Neural cell (in vitro differentiated cells): ENCODE data around the gene MSH3. TPM values are rescaled to one million over a fixed set of nuclear protein-coding genes. Genes with fewer than 3 reads are reported as not detected.

Experiments used
- H2AFZ ChIP-seq: fragments of 200-600, 300-800 bp; sonication (generic), shearing (Covaris generic); 2 replicates; pipeline ENCODE4 v1.6.0; 2014; ENCODE audit warnings: low read depth, mild to moderate bottlenecking, antibody characterized with exemption, low read length, moderate library complexity
- H3F3A ChIP-seq: fragments of 200-600 bp; shearing (Covaris generic); 2 replicates; pipeline ENCODE4 v1.6.1; 2016; ENCODE audit warnings: mild to moderate bottlenecking, moderate library complexity, mixed read lengths, antibody characterized with exemption, low read length; ENCODE audit not compliant: insufficient read depth, poor library complexity, severe bottlenecking
- H3K27ac ChIP-seq: fragments of 200-600, 300-800 bp; sonication (generic), shearing (Covaris generic); 2 replicates; pipeline ENCODE4 v1.5.1; 2014; ENCODE audit warnings: mild to moderate bottlenecking, low read length, moderate library complexity
- H3K27me3 ChIP-seq: fragments of 300-800, 200-600 bp; sonication (generic), shearing (Covaris generic); 2 replicates; pipeline ENCODE4 v1.6.0; 2014; ENCODE audit warnings: mild to moderate bottlenecking, low read depth, low read length, moderate library complexity; ENCODE audit not compliant: insufficient read depth
- H3K36me3 ChIP-seq: fragments of 300-800, 200-600 bp; sonication (generic), shearing (Covaris generic); 2 replicates; pipeline ENCODE4 v1.5.1; 2014; ENCODE audit warnings: mild to moderate bottlenecking, antibody characterized with exemption, low read length, moderate library complexity; ENCODE audit not compliant: insufficient read depth
- H3K4me2 ChIP-seq: fragments of 300-800, 200-600 bp; sonication (generic), shearing (Covaris generic); 2 replicates; pipeline ENCODE4 v1.6.0; 2014; ENCODE audit warnings: mild to moderate bottlenecking, low read length
- H3K4me3 ChIP-seq: fragments of 300-800, 200-600 bp; sonication (generic), shearing (Covaris generic); 2 replicates; pipeline ENCODE4 v1.5.1; 2014; ENCODE audit warnings: mild to moderate bottlenecking, low read length, moderate library complexity
- H3K79me2 ChIP-seq: fragments of 200-600 bp; shearing (Covaris generic); replicated peaks from 2 replicates; pipeline ENCODE4 v1.6.0; 2014; ENCODE audit warnings: mild to moderate bottlenecking, low read length, moderate library complexity; ENCODE audit not compliant: insufficient read depth
- H3K9ac ChIP-seq: fragments of 300-800, 200-600 bp; sonication (generic), shearing (Covaris generic); 2 replicates; pipeline ENCODE4 v1.6.1; 2016; ENCODE audit warnings: mild to moderate bottlenecking, low read length, mixed read lengths
- H3K9me2 ChIP-seq: fragments of 200-600 bp; shearing (Covaris generic); 2 replicates; pipeline ENCODE4 v1.6.1; 2016; ENCODE audit warnings: mild to moderate bottlenecking, low read length, mixed read lengths; ENCODE audit not compliant: insufficient read depth
- H3K9me3 ChIP-seq: fragments of 200-600, 300-800 bp; sonication (generic), shearing (Covaris generic); 2 replicates; pipeline ENCODE4 v1.6.1; 2016; ENCODE audit warnings: mild to moderate bottlenecking, mixed run types, low read length, moderate library complexity, mixed read lengths
- H4K20me1 ChIP-seq: fragments of 200-600 bp; shearing (Covaris generic); 2 replicates; pipeline ENCODE4 v1.6.1; 2016; ENCODE audit warnings: mild to moderate bottlenecking, mixed run types; ENCODE audit not compliant: insufficient read depth
- CTCF ChIP-seq: fragments of 450-650 bp; IDR thresholded peaks from 2 replicates; pipeline ENCODE4 v1.5.1; 2014; ENCODE audit warnings: antibody characterized with exemption, mild to moderate bottlenecking, moderate library complexity; ENCODE audit not compliant: poor library complexity, severe bottlenecking
- EP300 ChIP-seq: fragments of 450-650 bp; conservative IDR thresholded peaks from 2 replicates; pipeline ENCODE4 v1.6.1; 2014; ENCODE audit warnings: antibody characterized with exemption, mild to moderate bottlenecking, moderate library complexity; ENCODE audit not compliant: poor library complexity, severe bottlenecking
- EZH2 ChIP-seq: fragments of 200-600, 300-800 bp; shearing (Covaris generic), sonication (generic); IDR thresholded peaks from 2 replicates; pipeline ENCODE4 v1.6.1; 2014; ENCODE audit warnings: antibody characterized with exemption, low read length, borderline replicate concordance, mild to moderate bottlenecking; ENCODE audit not compliant: insufficient read depth, poor library complexity, severe bottlenecking
- MXI1 ChIP-seq: fragments of 450-650 bp; conservative IDR thresholded peaks from 2 replicates; pipeline ENCODE4 v1.6.1; 2014; ENCODE audit warnings: antibody characterized with exemption, mild to moderate bottlenecking; ENCODE audit not compliant: poor library complexity, severe bottlenecking
- POLR2AphosphoS5 ChIP-seq: IDR thresholded peaks from 2 replicates; pipeline ENCODE4 v1.6.1; 2012
- RAD21 ChIP-seq: fragments of 450-650 bp; conservative IDR thresholded peaks from 2 replicates; pipeline ENCODE4 v1.6.1; 2014; ENCODE audit warnings: antibody characterized with exemption, mild to moderate bottlenecking, moderate library complexity
- REST ChIP-seq: IDR thresholded peaks from 2 replicates; pipeline ENCODE4 v1.6.1; 2012; ENCODE audit warnings: borderline replicate concordance
- SMC3 ChIP-seq: fragments of 450-650 bp; conservative IDR thresholded peaks from 2 replicates; pipeline ENCODE4 v1.6.1; 2014; ENCODE audit warnings: antibody characterized with exemption, mild to moderate bottlenecking, moderate library complexity; ENCODE audit not compliant: poor library complexity
- TAF1 ChIP-seq: IDR thresholded peaks from 2 replicates; pipeline ENCODE4 v1.6.1; 2012; ENCODE audit warnings: low read depth
- polyA plus RNA-seq: library from polyadenylated mRNA; depleted of rRNA; stranded (reverse); fragments of >200 nt; gene quantifications from 2 replicates; pipeline ENCODE4 v1.2.3, GENCODE V29; 2014

Gene MSH3
- polyA plus RNA-seq, 1 donor from 2014 or later, result 9.8 TPM

GRCh38 chr5:80668016-80668969, 13.8 kb downstream of the MSH3 start:
- H3K4me3 ChIP-seq, result no peak overlapping the region

More at GRCh38 chr5:80668016-80668969, 13.8 kb downstream of the MSH3 start:
- Histone ChIP-seq H3K9ac (no peak overlapping the region), H4K20me1 (no peaks in the 10 kb centered on the region), H3F3A (no peaks in the 10 kb centered on the region), H3K4me2 (no peak overlapping the region), H3K9me3 (no peaks in the 10 kb centered on the region), H2AFZ (no peak overlapping the region), H3K27me3 (no peaks in the 10 kb centered on the region), H3K36me3 (no peaks in the 10 kb centered on the region), H3K9me2 (no peaks in the 10 kb centered on the region), H3K79me2 (no peaks in the 10 kb centered on the region), H3K27ac (no peak overlapping the region)
- TF ChIP-seq REST (no peak), SMC3 (no peak), RAD21 (no peak), EZH2 (no peak), POLR2AphosphoS5 (no peak), TAF1 (no peak), MXI1 (no peak), EP300 (no peak), CTCF (no peak)
